K562 (cell line): ENCODE results near the gene PKDREJ. TPM values are rescaled to one million over a fixed set of nuclear protein-coding genes. Genes with fewer than 3 reads are reported as not detected.
A peak's percentile ranks its signal among the peaks of the same experiment; 100 is the strongest.

ENCODE experiments used
- AFF4 ChIP-seq: sonication (generic); formaldehyde crosslinking; IDR thresholded peaks from 2 replicates; pipeline ENCODE4 v1.8.0; 2023; ENCODE audit warnings: mild to moderate bottlenecking, missing genetic modification reagents
- ASH1L ChIP-seq: fragments of 450-650 bp; IDR thresholded peaks from 2 replicates; pipeline ENCODE4 v1.6.1; 2018; ENCODE audit warnings: borderline replicate concordance, mild to moderate bottlenecking, low read depth; ENCODE audit not compliant: partially characterized antibody
- CCAR2 ChIP-seq: fragments of 200-400 bp; formaldehyde crosslinking; IDR thresholded peaks from 2 replicates; pipeline ENCODE4 v1.6.1; 2017; ENCODE audit warnings: mild to moderate bottlenecking, low read depth, low read length
- COPS2 ChIP-seq: fragments of 450-650 bp; conservative IDR thresholded peaks from 2 replicates; pipeline ENCODE4 v1.6.1; 2016; ENCODE audit warnings: mild to moderate bottlenecking, moderate library complexity
- CREB3 ChIP-seq: fragments of 450-650 bp; conservative IDR thresholded peaks from 2 replicates; pipeline ENCODE4 v1.6.1; 2016; ENCODE audit warnings: missing genetic modification characterization, low read depth, mild to moderate bottlenecking, missing compliant biosample characterization, moderate library complexity
- CTBP1 ChIP-seq: fragments of 450-650 bp; IDR thresholded peaks from 2 replicates; pipeline ENCODE4 v1.6.1; 2016; ENCODE audit warnings: borderline replicate concordance
- ETV6 ChIP-seq, 3 experiments: fragments of 150-350 bp in 1 of 3; sonication (generic) in 1 of 3; formaldehyde crosslinking in 1 of 3; IDR thresholded peaks; 2 replicates each; pipeline versions ENCODE4 v1.6.1 to v1.8.0; 2014 to 2022; ENCODE audit warnings: borderline replicate concordance in 2 of 3, low read depth in 2 of 3, antibody characterized with exemption in 1 of 3, low read length in 1 of 3, mild to moderate bottlenecking in 1 of 3, missing genetic modification reagents in 1 of 3
- FOXJ3 ChIP-seq: sonication (generic); formaldehyde crosslinking; IDR thresholded peaks from 2 replicates; pipeline ENCODE4 v1.4.0; 2020; ENCODE audit warnings: mild to moderate bottlenecking, missing genetic modification reagents
- GABPB1 ChIP-seq: sonication (generic); formaldehyde crosslinking; IDR thresholded peaks from 2 replicates; pipeline ENCODE4 v1.8.0; 2022; ENCODE audit warnings: mild to moderate bottlenecking, missing genetic modification reagents
- KDM5B ChIP-seq: fragments of 200-600 bp; sonication (generic); IDR thresholded peaks from 2 replicates; pipeline ENCODE4 v1.6.1; 2012; ENCODE audit warnings: low read depth, mild to moderate bottlenecking, moderate library complexity, low read length, control low read depth, inconsistent platforms; ENCODE audit not compliant: insufficient replicate concordance
- MTA3 ChIP-seq: fragments of 450-650 bp; formaldehyde crosslinking; IDR thresholded peaks from 2 replicates; pipeline ENCODE4 v1.6.1; 2017; ENCODE audit warnings: mild to moderate bottlenecking, borderline replicate concordance
- NONO ChIP-seq, 2 experiments: fragments of 200-400 bp in 1 of 2; fragments of 450-650 bp in 1 of 2; formaldehyde crosslinking in 1 of 2; IDR thresholded peaks; 2 replicates each; pipeline ENCODE4 v1.6.1; 2017; ENCODE audit warnings: low read depth in 2 of 2, mild to moderate bottlenecking in 2 of 2, moderate library complexity in 2 of 2, low read length in 1 of 2
- RBBP5 ChIP-seq: fragments of 200-600 bp; sonication (generic); IDR thresholded peaks from 2 replicates; pipeline ENCODE4 v1.6.1; 2012; ENCODE audit warnings: borderline replicate concordance, mild to moderate bottlenecking, low read length, control low read depth, inconsistent platforms; ENCODE audit not compliant: insufficient read depth, poor library complexity, severe bottlenecking
- RFX7 ChIP-seq: fragments of 250-450 bp; sonication (Bioruptor Pico); IDR thresholded peaks from 2 replicates; pipeline ENCODE4 v1.5.1; 2021; ENCODE audit warnings: mild to moderate bottlenecking
- TCF7L2 ChIP-seq: fragments of 150-350 bp; IDR thresholded peaks from 2 replicates; pipeline ENCODE4 v1.6.1; 2016; ENCODE audit warnings: low read depth, mild to moderate bottlenecking, low read length, moderate library complexity
- ZNF316 ChIP-seq: fragments of 450-650 bp; IDR thresholded peaks from 2 replicates; pipeline ENCODE4 v1.6.1; 2016
- polyA plus RNA-seq, 8 experiments: library from polyadenylated mRNA; depleted of rRNA in 4 of 8; stranded (reverse) in 5 of 8; unstranded in 3 of 8; fragments of >200 nt; fragmentation: Nextera tagmentation in 2 of 8; fragmentation: Illumina TruSeq in 1 of 8; extraction: Ambion mirVana in 2 of 8; extraction: Trizol in 1 of 8; gene quantifications; 2 replicates each; pipeline versions ENCODE4 v1.2.1 to v1.2.3, GENCODE V29; 2011 to 2014; ENCODE audit warnings: inconsistent platforms in 1 of 8, missing spikeins in 1 of 8
- total RNA-seq, 7 experiments: library from RNA; depleted of rRNA in 6 of 7; stranded (reverse); fragments of >200 nt in 6 of 7; fragmentation: Illumina TruSeq in 2 of 7; extraction: Trizol in 2 of 7; gene quantifications; 2 replicates each; pipeline versions ENCODE4 v1.2.1 to v1.2.3, GENCODE V29; 2011 to 2021; ENCODE audit warnings: low replicate concordance in 1 of 7
- TF ChIP-seq, protein P1 (sequence below): fragments of 450-650 bp; IDR thresholded peaks from 2 replicates; pipeline ENCODE4 v1.6.1; 2016; ENCODE audit warnings: missing biosample characterization, missing genetic modification characterization
- TF ChIP-seq, protein P2 (sequence below), 2 experiments: IDR thresholded peaks; 2 replicates each; pipeline ENCODE4 v1.6.1; 2011; ENCODE audit warnings: borderline replicate concordance in 1 of 2, control low read depth in 1 of 2, low read depth in 1 of 2, low read length in 1 of 2, mild to moderate bottlenecking in 1 of 2, mixed read lengths in 1 of 2, moderate library complexity in 1 of 2; ENCODE audit not compliant: insufficient read depth in 1 of 2, insufficient read length in 1 of 2, poor library complexity in 1 of 2, severe bottlenecking in 1 of 2; ENCODE audit errors: extremely low read depth in 1 of 2

PKDREJ gene
- total and polyA plus RNA-seq, 9 of the 15 experiments (the other 6 are each of a cell fraction or from before 2014, with no cell fraction given) = 0.03 TPM; not detected in 8

DNA sequence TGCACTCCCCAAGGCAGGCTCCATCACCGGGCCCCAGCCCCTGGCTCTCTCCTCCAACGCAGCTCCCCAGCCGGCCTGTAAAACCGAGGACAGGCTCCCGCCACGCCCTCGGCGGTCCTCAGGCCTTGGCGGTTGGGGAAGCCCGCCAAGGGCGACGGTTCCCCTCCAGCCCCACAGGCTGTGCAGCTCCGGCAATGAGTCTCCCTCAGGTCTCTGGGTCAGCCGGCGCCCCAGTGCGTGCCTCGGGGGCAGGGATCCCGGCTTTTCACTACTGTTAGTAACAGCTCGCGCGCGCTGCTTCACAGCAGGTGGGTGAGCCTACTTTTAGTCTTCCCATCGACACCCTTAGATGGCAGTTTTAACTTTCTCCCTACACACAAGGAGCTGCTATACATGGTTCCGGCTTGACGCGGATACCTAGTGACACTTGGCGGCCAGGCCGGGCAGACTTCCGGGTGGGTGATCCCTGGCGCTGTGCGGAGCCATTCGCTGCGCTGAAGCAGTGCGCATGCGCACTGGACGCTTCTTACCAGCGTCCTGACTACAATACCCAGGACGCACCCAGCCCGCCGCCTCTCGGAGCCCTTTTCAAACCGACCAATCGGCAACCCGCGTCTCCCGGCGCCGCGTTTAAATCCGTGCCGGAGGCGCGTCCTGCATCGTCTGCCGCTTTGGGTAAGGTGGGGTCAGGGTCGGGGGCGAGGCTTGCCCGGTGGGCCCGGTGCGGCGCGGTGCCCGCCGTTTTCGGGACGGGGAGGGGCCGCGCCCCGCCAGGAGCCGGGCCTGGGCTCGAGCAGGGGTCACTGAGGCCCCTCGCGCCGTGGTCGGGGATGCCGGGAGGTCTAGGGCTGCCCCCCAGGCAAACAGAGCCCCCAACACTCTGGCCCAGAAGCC is 33.4 kb upstream of the PKDREJ start, which contains the start of gene GTSE1 (continued):
- TF ChIP-seq FOXJ3 (CRISPR knock-in tag) (no peak), GABPB1 (CRISPR knock-in tag) (peak; percentile 77; the same call in 1 of the 2 replicates), ETV6 (IDR thresholded peaks at IDR 0.05; ENCODE audit: borderline replicate concordance in 1 of 2, low read depth in 2 of 2, low read length in 1 of 2) (no peak), ETV6 (CRISPR knock-in tag; IDR thresholded peaks at IDR 0.05; ENCODE audit: borderline replicate concordance) (no peak), MTA3 (0 out of 2 replicates have a peak, but pooled peaks have one; percentile 43), TCF7L2 (no peak), NONO (IDR thresholded peaks at IDR 0.05; ENCODE audit: low read depth in 2 of 2, low read length in 1 of 2) (peak in 1 of 2 experiments; percentile 15; a peak in 1 of 4 replicates), RFX7 (CRISPR knock-in tag) (no peak), RBBP5 (peak; percentile 46), CTBP1 (0 out of 2 replicates have a peak, but pooled peaks have one; percentile 23), ZNF316 (no peak), ASH1L (peak; percentile 12), KDM5B (no peak), CCAR2 (no peak), AFF4 (CRISPR knock-in tag) (no peak), CREB3 (0 out of 2 replicates have a peak, but pooled peaks have one; percentile 57), COPS2 (no peak)
- TF ChIP-seq, protein P1, sequence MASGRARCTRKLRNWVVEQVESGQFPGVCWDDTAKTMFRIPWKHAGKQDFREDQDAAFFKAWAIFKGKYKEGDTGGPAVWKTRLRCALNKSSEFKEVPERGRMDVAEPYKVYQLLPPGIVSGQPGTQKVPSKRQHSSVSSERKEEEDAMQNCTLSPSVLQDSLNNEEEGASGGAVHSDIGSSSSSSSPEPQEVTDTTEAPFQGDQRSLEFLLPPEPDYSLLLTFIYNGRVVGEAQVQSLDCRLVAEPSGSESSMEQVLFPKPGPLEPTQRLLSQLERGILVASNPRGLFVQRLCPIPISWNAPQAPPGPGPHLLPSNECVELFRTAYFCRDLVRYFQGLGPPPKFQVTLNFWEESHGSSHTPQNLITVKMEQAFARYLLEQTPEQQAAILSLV (tag) = no peak
- TF ChIP-seq, protein P2, sequence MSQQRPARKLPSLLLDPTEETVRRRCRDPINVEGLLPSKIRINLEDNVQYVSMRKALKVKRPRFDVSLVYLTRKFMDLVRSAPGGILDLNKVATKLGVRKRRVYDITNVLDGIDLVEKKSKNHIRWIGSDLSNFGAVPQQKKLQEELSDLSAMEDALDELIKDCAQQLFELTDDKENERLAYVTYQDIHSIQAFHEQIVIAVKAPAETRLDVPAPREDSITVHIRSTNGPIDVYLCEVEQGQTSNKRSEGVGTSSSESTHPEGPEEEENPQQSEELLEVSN (IDR thresholded peaks at IDR 0.05; ENCODE audit: borderline replicate concordance in 1 of 2, extremely low read depth in 1 of 2, insufficient read depth in 1 of 2, insufficient read length in 1 of 2, low read depth in 1 of 2, low read length in 1 of 2, poor library complexity in 1 of 2, severe bottlenecking in 1 of 2) = peak; percentile 11 to 53
